Measurements from ENCODE around the gene OSGIN1.
"Not testable (repeated sequence)": the region's sequence is repeated elsewhere in the genome, so short reads cannot be mapped to it uniquely, and the experiment has no call there.

OSGIN1 gene

DNA sequence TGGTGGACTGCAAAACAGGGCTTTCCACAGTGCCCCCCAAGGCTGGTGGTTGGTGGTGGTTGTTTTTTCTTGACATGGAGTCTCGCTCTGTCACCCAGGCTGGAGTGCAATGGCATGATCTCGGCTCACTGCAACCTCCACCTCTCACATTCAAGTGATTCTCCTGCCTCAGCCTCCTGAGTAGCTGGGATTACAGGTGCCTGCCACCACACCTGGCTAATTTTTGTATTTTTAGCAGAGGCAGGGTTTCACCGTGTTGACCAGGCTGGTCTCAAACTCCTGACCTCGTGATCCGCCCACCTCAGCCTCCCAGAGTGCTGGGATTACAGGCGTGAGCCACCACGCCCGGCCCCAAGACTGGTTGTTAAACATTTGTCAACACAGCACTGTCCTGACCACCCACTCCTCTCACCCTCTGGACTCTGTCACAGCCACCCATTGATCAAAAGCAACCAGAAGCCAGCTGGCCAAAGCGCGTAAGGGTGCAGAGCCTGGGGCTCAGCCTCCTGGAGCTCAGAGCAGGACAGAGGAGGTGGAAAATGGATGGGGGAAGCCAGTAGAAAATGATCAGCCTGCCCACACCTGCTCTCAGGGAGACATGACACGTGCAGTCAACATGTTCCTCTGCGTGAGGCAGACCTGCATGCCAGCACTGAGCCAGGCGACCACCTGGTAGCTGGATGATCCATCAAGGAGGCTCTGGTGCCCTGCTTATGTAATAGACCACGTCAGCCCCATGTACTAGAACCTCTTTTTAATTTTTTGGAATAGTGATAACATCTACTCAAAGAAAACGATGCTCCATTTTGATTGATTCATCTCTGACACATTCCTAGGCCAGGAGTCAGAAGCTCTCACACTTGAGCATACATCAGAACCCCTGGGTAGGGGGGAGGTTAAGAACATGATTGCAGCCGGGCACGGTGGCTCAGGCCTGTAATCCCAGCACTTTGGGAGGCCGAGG, 14.8 kb upstream of the OSGIN1 start:
- TF ChIP-seq, protein P1, sequence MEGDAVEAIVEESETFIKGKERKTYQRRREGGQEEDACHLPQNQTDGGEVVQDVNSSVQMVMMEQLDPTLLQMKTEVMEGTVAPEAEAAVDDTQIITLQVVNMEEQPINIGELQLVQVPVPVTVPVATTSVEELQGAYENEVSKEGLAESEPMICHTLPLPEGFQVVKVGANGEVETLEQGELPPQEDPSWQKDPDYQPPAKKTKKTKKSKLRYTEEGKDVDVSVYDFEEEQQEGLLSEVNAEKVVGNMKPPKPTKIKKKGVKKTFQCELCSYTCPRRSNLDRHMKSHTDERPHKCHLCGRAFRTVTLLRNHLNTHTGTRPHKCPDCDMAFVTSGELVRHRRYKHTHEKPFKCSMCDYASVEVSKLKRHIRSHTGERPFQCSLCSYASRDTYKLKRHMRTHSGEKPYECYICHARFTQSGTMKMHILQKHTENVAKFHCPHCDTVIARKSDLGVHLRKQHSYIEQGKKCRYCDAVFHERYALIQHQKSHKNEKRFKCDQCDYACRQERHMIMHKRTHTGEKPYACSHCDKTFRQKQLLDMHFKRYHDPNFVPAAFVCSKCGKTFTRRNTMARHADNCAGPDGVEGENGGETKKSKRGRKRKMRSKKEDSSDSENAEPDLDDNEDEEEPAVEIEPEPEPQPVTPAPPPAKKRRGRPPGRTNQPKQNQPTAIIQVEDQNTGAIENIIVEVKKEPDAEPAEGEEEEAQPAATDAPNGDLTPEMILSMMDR (conservative IDR thresholded peaks at IDR 0.05): no peak
- no peak overlapping the region for H3K27ac ChIP-seq

DNA sequence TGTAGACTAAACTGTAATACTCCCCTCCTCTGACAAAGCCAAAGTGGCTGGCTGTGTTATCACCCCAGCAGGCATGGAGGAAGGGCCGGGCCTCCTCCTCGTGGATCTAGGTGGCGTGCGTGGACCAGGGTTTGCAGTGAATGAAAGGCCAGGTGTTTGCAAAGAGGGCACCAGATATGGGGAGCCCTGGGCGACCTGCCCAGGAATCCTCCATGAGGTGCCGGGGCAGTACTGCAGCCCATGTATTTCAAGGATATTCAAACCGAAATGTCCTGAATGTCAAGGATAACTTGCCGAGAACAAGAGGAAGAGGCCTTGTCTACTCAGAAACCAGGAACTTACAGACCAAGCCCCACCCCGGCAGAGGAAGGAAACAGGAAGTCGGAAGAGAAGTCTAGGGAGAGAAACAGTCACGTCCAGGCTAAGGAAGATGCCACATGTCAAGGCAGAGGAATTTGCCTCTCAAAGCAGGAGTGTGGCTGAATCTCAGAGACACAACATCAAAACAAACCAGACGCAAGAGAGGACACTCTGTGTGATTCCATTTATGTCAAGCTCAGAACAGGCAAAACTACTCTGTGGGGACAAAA, 13.7 kb upstream of the OSGIN1 start:
- TF ChIP-seq, protein P1 (conservative IDR thresholded peaks at IDR 0.05): no peak
- H3K27ac ChIP-seq: no peak overlapping the region

DNA sequence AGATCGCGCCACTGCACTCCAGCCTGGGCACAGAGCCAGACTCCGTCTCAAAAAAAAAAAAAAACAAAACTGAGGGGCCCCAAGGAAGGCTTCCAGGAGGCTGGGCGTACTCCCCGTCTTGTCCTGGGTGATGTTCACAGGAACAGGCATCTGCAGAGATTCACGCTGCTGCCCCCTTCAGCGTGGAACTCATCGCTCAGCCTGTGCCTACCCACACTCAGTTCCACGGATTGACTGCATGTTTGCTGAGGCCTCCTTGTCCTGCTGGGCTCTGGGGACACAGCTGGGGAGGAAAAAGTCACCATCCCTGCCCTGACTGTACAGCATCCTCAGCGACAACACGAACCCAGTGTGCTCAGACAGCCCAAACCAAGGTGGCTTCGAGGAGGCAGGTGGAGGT, 12.9 kb upstream of the OSGIN1 start:
- H3K27ac ChIP-seq: no peak overlapping the region
- TF ChIP-seq, protein P1 (conservative IDR thresholded peaks at IDR 0.05): no peak

DNA sequence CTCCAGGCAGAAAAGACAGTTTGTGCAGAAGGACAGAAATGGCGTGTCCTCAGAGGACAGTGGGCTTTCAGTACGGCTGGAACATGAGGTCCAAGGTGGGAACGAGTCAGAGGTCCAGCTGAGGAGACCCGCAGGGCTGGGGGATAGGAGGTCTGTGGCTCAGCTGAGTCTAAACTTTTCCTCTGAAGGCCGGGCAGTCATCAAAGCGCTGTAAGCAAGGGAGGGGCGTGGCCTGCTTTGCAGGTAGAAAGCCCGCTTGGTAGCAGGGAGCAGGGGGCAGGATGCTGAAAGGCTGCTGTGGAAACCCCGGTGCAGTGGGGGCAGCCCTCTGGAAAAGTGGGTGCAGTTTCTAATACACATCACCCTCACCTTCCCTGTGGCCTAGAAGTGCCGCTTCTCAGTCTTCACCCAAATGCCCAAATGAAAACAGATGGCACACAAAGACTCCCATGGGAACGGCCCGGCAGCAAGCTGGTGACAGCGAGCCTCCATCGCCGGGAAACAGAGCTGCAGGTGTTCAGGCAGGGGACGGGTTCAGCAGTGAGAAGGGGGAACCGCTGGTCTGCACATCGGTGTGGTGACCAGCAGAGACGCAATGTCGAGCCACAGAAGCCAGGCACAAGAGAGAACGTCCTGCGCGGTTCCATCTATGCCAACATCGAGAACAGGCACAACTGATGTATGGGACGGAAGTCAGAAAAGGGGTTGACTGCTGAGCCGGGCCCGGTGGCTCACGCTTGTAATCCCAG, 12.2 kb upstream of the OSGIN1 start:
- no peak overlapping the region for H3K27ac ChIP-seq
- TF ChIP-seq, protein P1 (conservative IDR thresholded peaks at IDR 0.05): no peak

DNA sequence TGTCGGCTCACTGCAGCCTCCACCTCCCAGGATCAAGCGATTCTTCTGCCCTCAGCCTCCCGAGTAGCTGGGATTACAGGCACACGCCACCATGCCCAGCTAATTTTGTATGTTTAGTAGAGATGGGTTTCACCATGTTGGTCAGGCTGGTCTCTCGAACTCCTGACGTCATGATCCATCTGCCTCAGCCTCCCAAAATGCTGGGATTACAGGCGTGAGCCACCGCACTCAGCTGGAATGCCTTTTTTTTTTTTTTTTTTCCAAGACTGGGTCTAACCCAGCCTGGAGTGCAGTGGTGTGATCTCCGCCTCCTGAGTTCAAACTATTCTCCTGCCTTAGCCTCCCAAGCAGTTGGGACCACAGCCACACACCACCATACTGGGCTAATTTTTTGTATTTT, 11.5 kb upstream of the OSGIN1 start:
- H3K27ac ChIP-seq: not testable (repeated sequence)

DNA sequence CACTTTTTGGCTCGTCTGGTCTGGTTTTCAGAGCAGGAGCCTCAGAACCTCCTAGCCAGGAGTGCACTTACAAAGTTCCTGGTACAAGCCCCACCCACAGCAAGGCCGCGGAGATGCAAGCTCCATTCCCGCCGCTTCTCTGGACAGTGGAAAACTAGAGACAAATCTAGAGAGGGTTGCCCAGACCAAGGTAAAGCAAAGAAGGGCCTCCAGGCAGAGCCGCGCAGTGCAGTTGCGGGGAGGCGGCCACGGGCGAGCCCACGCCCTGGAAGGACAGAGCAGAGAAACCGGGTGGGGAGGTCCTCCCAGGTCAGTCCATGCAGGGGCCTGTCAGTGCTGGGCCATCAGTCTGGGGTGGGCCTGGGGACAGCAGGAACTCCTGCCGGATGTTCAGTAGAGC, 11.0 kb upstream of the OSGIN1 start:
- 0 out of 2 replicates have a peak overlapping the region, but pooled peaks have one; percentile 5 for H3K27ac ChIP-seq
- TF ChIP-seq, protein P1 (conservative IDR thresholded peaks at IDR 0.05): no peak

DNA sequence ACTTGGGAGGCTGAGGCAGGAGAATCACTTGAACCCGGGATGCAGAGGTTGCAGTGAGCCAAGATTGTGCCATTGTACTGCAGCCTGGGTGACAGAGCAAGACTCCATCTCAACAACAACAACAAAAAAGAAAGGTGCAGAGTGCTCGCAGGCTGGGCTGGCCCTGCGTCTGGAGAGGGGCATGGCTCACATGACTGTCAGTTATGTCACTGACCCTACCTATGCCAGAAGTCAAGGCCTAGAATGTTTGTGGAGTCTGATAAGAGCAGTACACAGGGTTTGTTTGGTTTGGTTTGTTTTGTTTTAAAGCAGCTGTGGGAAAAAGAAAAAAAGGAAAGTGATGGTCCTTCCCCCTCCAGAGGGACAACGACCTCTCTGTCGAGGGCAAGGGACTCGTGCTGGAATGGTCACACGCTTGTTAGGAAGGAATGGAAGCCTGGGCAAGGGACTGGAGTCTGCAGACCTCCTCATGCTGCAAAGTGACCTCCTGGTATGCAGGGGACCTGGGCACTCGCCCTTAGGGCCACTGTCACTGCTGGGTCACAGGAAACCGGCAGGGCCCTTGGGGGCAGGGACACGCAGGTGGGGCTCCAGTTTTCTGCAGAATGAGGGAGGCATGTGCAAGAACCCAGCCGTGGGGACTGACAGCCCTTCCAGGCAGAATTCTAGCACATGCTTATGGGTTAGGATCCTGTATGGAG, 10.1 kb upstream of the OSGIN1 start:
- peak overlapping the region; percentile 5; the same call in 1 of the 2 replicates for H3K27ac ChIP-seq
- TF ChIP-seq, protein P1 (conservative IDR thresholded peaks at IDR 0.05): no peak
